Activated CD8-positive, alpha-beta T cell treated with anti-CD3 and anti-CD28 coated beads, Interleukin-2, amount 10 ng/mL, durations not matched to agents 7 days and 5 days (primary cell): ENCODE results near the gene GLMP. TPM values are rescaled to one million over a fixed set of nuclear protein-coding genes. Genes with fewer than 3 reads are reported as not detected.
A peak's percentile ranks its signal among the peaks of the same experiment; 100 is the strongest.
"Not testable (repeated sequence)": the region's sequence is repeated elsewhere in the genome, so short reads cannot be mapped to it uniquely, and the experiment has no call there.

Experiments used
- ATAC-seq: fragments of 150-1000 bp; cut with Tn5 transposase; one replicate; pipeline ENCODE4 v1.10.0; 2021; ENCODE audit warnings: moderate library complexity
- CTCF ChIA-PET: fragments of 350-600 bp; sonication (Branson Sonifier 250); formaldehyde crosslinking; loops from one replicate; lab custom pipeline; 2021; ENCODE audit warnings: antibody characterized with exemption; lab: Charles Lee
- POLR2A ChIA-PET: fragments of 350-600 bp; sonication (Branson Sonifier 250); formaldehyde crosslinking; loops from one replicate; lab custom pipeline; 2021; ENCODE audit warnings: antibody characterized with exemption; lab: Charles Lee
- DNase-seq: peaks from one replicate; pipeline ENCODE4 v3.0.0-alpha.2; 2020
- H3K27ac Mint-ChIP-seq: one replicate; pipeline ENCODE4 v1.8.0; 2021; ENCODE audit warnings: mild to moderate bottlenecking, mixed read lengths
- H3K27me3 Mint-ChIP-seq: one replicate; pipeline ENCODE4 v1.8.0; 2021; ENCODE audit warnings: low read depth, mixed read lengths
- H3K36me3 Mint-ChIP-seq: one replicate; pipeline ENCODE4 v1.8.0; 2021; ENCODE audit warnings: low read depth, mixed read lengths
- H3K4me1 Mint-ChIP-seq: one replicate; pipeline ENCODE4 v1.8.0; 2021; ENCODE audit warnings: low read depth, mixed read lengths
- H3K4me3 Mint-ChIP-seq: one replicate; pipeline ENCODE4 v1.8.0; 2021; ENCODE audit warnings: mild to moderate bottlenecking, mixed read lengths
- H3K9me3 Mint-ChIP-seq: one replicate; pipeline ENCODE4 v1.8.0; 2022; ENCODE audit warnings: mixed read lengths; ENCODE audit not compliant: insufficient read depth
- total RNA-seq, 2 experiments: library from RNA; stranded (reverse); gene quantifications; one replicate each; pipeline ENCODE4 v1.2.3, GENCODE V29; 2021

Gene GLMP, protein sequence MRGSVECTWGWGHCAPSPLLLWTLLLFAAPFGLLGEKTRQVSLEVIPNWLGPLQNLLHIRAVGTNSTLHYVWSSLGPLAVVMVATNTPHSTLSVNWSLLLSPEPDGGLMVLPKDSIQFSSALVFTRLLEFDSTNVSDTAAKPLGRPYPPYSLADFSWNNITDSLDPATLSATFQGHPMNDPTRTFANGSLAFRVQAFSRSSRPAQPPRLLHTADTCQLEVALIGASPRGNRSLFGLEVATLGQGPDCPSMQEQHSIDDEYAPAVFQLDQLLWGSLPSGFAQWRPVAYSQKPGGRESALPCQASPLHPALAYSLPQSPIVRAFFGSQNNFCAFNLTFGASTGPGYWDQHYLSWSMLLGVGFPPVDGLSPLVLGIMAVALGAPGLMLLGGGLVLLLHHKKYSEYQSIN
- total RNA-seq: 10 to 100 TPM; 27.7 to 29.8 TPM

DNA sequence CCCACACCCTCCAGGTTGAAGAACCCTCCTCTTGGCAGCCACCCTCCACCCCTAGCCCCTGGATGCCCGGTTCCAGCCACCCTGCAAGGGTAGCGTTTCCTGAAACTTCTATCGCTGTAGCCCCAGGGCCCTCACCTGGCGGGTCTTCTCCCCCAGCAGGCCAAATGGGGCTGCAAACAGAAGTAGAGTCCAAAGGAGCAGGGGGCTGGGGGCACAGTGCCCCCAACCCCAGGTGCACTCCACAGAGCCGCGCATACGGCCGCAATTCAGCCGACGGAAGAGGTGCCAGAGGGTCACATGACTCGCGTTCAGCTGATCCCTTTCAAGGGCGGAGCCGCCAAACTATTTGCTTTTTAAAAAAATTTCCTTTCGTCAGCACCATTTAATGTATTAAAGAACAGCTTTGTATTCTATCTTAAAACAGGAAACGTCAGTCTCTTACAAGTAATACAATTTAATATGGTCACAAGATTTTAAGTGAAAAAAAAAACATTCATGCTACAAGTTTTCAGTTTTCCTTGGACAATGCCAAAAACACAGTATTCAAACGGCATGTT is at the start of gene GLMP:
GLMP (minus strand) TSS at position 289 of the 557 bp plus-strand sequence; CDS start at position 255, 34 bp downstream.
- peaks cover 3% of the 10 kb centered on the region for H3K36me3 Mint-ChIP-seq
- H3K27me3 Mint-ChIP-seq: no peaks in the 10 kb centered on the region
- peak within 1 kb of the TSS; percentile 91 for H3K4me3 Mint-ChIP-seq
- DNase-seq (peak; percentile 79), ATAC-seq (peak; percentile 90)
- H3K9me3 Mint-ChIP-seq: no peaks in the 10 kb centered on the region
- peak within 1 kb of the TSS; percentile 83 for H3K27ac Mint-ChIP-seq
- POLR2A ChIA-PET: interaction anchor here (0.6 to 3.3 kb wide), 3 partner anchors 9 to 23 kb away, joined by 3 to 25 read pairs (median 3); partner anchors contain the start of genes SMG5 and TMEM79
- peaks cover 19% of the 10 kb centered on the region for H3K4me1 Mint-ChIP-seq
- CTCF ChIA-PET: interaction anchor here (1.1 to 1.2 kb wide), 2 partner anchors 11 to 150 kb away, joined by 3 to 4 read pairs; partner anchors contain the start of gene TMEM79

DNA sequence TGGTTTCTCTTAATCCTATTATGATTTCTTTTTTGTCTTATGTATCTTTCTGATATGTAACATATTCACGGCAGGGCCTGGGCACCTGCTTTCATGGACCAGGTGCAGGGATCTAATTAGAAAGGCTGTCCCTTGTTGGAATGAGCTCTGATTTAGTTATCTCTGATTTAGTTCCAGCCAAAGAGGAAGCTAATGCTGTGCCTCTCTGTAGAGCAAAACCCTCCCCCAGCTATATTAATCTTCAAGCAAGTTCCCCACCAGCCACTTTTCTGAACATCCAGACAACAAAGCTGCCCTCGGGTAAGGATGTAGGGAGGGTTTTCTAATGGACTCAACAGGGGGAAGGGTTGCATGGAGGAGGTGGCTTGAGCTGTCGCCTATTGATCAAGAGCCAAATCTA is 48.9 kb upstream of the GLMP start:
- H3K27me3 Mint-ChIP-seq: peaks cover 25% of the 10 kb centered on the region
- ChIA-PET POLR2A (no interaction called here), CTCF (interaction anchor here (0.7 to 2.2 kb wide), 6 partner anchors 9 to 237 kb away, joined by 3 to 15 read pairs (median 4); no protein-coding TSS in a partner anchor)
- no peak overlapping the region for H3K4me3 Mint-ChIP-seq
- no peak for ATAC-seq
- DNase-seq: no peak
- H3K36me3 Mint-ChIP-seq: no peaks in the 10 kb centered on the region
- H3K9me3 Mint-ChIP-seq: no peaks in the 10 kb centered on the region
- H3K27ac Mint-ChIP-seq: no peak overlapping the region
- H3K4me1 Mint-ChIP-seq: peaks cover under 1% of the 10 kb centered on the region

DNA sequence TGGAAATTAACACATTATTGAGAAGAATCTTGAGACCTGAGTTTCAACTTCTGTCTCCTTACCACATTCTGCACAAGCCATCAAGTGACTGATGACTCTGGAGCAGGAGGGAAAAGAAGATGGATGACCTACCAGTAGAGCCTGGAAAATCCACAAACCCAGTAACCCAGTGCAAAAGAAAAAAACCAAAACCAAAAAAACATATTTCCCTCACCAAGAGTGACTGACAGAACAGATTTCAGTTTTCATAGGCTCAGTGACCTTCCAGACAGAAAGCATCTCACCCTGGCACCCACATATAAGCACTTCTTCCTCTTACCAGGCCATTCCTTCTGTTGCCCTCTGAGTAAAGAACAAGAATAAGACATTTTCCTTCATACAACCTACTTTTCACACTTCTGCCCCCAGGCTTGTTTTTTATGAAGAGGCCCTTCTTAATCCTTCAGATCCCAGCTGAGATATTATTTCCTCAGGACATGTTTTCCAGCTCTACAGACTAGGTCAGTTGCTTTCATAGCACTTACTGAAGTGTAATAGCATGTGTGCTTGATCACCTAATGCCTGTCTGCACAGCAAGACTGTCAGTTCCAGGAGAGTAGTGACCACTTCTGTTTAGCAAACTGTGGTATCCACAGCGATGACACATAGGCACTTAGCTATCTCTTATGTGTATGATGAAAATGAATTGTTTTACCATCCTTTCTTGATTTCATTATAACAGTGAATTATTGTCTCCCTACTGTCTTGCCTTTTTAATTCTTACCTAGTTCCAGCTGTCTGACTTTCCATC is 46.9 kb upstream of the GLMP start:
- CTCF ChIA-PET: interaction anchor here (0.8 to 1.5 kb wide), 5 partner anchors 14 to 269 kb away, joined by 3 to 6 read pairs (median 4); no protein-coding TSS in a partner anchor

DNA sequence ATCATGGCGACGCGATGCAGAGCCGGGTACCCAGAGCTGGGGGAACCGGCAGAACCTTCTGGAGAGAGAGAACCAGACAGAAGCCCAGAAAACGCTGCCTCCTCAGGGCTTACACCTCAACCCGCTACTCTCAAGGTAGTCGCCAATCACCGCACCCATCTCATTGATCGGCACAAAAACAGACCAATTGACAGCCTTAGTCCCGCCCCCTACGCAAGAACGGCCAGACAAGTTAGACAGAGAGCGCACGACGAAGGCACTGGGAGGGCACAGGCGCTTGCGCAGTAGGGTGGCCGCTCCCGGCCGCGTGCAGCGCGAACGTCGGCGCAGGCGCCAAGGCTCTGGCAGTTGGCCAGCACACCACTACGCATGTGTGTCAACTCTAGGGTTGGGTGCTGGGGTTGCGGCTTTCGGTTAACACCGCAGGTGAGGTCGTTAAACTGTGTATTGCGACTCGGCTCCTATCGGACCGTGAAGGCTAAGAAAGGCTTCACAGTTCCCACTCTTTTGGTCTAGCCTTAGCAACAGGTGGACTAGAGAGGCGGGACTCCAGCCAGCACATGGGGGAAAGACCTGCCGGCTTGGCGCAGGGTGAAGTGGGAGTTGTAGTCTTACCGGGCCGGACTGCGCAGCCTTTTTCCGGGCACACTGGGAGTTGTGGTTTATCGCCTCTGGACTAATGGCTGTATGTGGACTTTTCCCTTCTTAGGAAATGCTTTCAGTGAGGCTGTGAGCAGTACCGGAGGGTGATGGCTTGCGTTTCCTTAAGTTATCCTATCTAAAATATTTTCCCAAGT is 42.9 kb upstream of the GLMP start, which contains the start of the genes CCT3 and TSACC:
CCT3 (minus strand) TSS at position 113 of the 797 bp plus-strand sequence; CDS start at position 5, 108 bp downstream.
TSACC (plus strand) TSS at position 347 of the 797 bp plus-strand sequence. CDS start 1,232 bp downstream, outside the sequence.
- Mint-ChIP-seq H3K9me3 (no peaks in the 10 kb centered on the region), H3K27me3 (peaks cover 2% of the 10 kb centered on the region), H3K27ac (peak within 1 kb of the TSS; percentile 99), H3K4me1 (peaks cover 39% of the 10 kb centered on the region), H3K4me3 (peak within 1 kb of the TSS; percentile 97), H3K36me3 (peaks cover 39% of the 10 kb centered on the region)
- ATAC-seq (peak; percentile 96), DNase-seq (peak; percentile 99)
- ChIA-PET CTCF (interaction anchor here (0.9 to 4.0 kb wide), 4 partner anchors 18 to 142 kb away, joined by 3 to 21 read pairs (median 6); no protein-coding TSS in a partner anchor), POLR2A (interaction anchor here (0.7 to 2.1 kb wide), 3 partner anchors 54 to 286 kb away, joined by 3 to 9 read pairs (median 3); partner anchors contain the start of genes SMG5 and TMEM79)

More for the DNA sequence above, 46.9 kb upstream of the GLMP start:
- Mint-ChIP-seq H3K27ac (no peak overlapping the region), H3K9me3 (no peaks in the 10 kb centered on the region), H3K4me3 (no peak overlapping the region), H3K36me3 (peaks cover 7% of the 10 kb centered on the region), H3K4me1 (peaks cover 12% of the 10 kb centered on the region), H3K27me3 (peaks cover 16% of the 10 kb centered on the region)
- DNase-seq (no peak), ATAC-seq (no peak)
- POLR2A ChIA-PET: interaction anchor here (0.5 kb wide), 1 partner anchor 483 kb away, joined by 3 read pairs; the partner anchor contains the start of gene SYT11

DNA sequence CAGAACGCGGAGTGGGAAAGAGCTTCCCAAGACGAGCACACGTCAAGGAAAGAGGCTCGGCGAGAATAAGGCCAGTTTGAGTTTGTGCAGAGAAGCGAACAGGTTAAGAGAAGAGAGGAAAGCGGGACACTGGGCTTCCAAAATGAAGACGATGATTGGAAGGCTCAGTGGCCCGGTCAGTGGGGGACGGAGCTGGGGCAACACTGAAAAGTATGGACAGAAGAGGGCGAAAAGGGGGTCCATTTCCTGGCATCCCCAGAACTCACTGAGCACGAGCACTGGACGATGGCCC is 42.4 kb upstream of the GLMP start:
- H3K27ac Mint-ChIP-seq: peak overlapping the region; percentile 99
- POLR2A ChIA-PET: interaction anchor here (0.7 to 2.1 kb wide), 3 partner anchors 54 to 286 kb away, joined by 3 to 9 read pairs (median 3); partner anchors contain the start of genes SMG5 and TMEM79
- ATAC-seq (no peak), DNase-seq (no peak)
- no peaks in the 10 kb centered on the region for H3K27me3 Mint-ChIP-seq
- H3K36me3 Mint-ChIP-seq: peaks cover 41% of the 10 kb centered on the region
- H3K9me3 Mint-ChIP-seq: no peaks in the 10 kb centered on the region
- H3K4me1 Mint-ChIP-seq: peaks cover 39% of the 10 kb centered on the region
- CTCF ChIA-PET: interaction anchor here (0.9 to 4.0 kb wide), 4 partner anchors 18 to 143 kb away, joined by 3 to 21 read pairs (median 6); no protein-coding TSS in a partner anchor
- H3K4me3 Mint-ChIP-seq: peak overlapping the region; percentile 97

DNA sequence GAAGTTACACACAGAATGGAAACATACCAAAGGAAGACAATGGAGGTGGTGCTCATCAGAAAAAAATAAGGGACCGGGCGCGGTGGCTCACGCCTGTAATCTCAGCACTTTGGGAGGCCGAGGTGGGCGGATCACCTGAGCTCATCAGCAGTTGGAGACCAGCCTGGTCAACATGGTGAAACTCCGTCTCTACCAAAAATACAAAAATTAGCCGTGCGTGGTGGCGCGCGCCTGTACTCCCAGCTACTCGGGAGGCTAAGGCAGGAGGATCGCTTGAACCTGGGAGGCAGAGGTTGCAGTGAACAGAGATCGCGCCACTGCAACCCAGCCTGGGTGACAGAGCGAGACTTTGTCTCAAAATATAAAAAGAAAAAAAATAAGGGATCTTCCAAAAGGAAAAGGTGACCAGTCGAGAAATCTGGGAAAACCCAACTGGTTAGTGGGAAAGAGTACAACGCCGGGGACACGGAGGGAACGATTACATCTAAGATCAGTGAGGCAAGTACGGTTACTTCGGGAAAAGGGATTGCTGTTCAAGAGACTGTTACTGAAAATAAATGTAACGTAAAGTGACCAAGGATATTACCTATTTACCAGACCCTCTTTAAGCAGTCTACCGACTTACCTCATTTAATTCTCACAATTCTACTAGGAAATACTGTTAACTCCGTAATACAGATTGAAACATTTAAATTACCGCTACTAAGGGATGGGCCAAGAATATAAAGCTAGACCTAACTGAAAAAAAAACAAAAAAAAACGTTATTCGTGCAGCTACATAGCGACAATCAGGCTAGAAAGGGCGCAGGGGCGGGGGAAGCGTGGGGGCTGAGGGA is 41.8 kb upstream of the GLMP start:
- Mint-ChIP-seq H3K4me1 (peaks cover 39% of the 10 kb centered on the region), H3K27me3 (no peaks in the 10 kb centered on the region), H3K9me3 (no peaks in the 10 kb centered on the region), H3K4me3 (peak overlapping the region; percentile 97), H3K27ac (peak overlapping the region; percentile 99), H3K36me3 (peaks cover 47% of the 10 kb centered on the region)
- ATAC-seq: no peak
- ChIA-PET CTCF (interaction anchor here (0.8 to 4.0 kb wide), 12 partner anchors 10 to 359 kb away, joined by 3 to 21 read pairs (median 4); partner anchors contain the start of genes ARHGEF2 and TMEM79), POLR2A (interaction anchor here (0.7 to 2.1 kb wide), 4 partner anchors 53 to 285 kb away, joined by 3 to 9 read pairs (median 3); partner anchors contain the start of genes SMG5 and TMEM79)
- DNase-seq: no peak

DNA sequence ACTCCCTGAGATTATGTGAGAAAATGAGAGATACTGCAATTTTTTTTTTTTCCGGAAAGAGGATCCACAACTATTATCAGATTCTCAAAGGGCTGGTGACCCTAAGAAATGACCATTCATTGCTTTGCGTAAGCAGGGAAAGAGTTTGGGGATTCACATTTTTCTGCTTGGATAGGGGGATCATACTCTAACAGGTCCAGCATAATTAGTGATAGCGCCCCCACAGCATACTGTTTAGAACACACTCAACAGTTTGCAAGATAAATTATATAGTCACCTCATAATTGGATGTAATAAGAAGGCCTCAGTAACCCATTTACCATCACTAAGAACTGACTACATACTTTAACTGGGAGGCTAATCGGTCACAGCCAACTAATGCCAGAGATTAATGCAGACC is 40.8 kb upstream of the GLMP start:
- no peak for ATAC-seq
- peaks cover 39% of the 10 kb centered on the region for H3K4me1 Mint-ChIP-seq
- H3K27me3 Mint-ChIP-seq: no peaks in the 10 kb centered on the region
- ChIA-PET POLR2A (interaction anchor here (0.9 to 2.1 kb wide), 2 partner anchors 54 to 138 kb away, joined by 3 to 9 read pairs; partner anchors contain the start of gene SMG5), CTCF (interaction anchor here (0.7 to 4.0 kb wide), 12 partner anchors 9 to 358 kb away, joined by 3 to 21 read pairs (median 3); partner anchors contain the start of genes ARHGEF2, PMF1 and TMEM79)
- DNase-seq: peak; percentile 25
- H3K4me3 Mint-ChIP-seq: peak overlapping the region; percentile 97
- H3K36me3 Mint-ChIP-seq: peaks cover 50% of the 10 kb centered on the region
- H3K9me3 Mint-ChIP-seq: no peaks in the 10 kb centered on the region
- H3K27ac Mint-ChIP-seq: peak overlapping the region; percentile 60

DNA sequence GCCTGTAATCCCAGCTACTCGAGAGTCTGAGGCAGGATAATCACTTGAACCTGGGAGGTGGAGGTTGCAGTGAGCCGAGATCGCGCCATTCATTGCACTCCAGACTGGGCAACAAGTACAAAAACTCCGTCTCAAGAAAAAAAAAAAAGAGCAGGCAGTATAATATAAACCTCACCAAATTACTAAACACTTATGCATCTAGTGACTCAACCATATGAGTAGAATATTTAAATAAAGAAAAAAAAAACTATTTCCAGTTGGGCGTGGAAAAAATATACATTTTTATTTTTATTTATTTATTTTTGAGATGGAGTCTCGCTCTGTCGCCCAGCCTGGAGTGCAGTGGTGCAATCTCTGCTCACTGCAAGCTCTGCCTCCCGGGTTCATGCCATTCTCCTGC is 27.7 kb upstream of the GLMP start:
- H3K27ac Mint-ChIP-seq, DNase-seq, H3K27me3 Mint-ChIP-seq, H3K4me1 Mint-ChIP-seq, H3K4me3 Mint-ChIP-seq, CTCF ChIA-PET, ATAC-seq, H3K9me3 Mint-ChIP-seq: not testable (repeated sequence)
- POLR2A ChIA-PET: interaction anchor here (0.7 kb wide), 1 partner anchor 66 kb away, joined by 3 read pairs; no protein-coding TSS in a partner anchor
- H3K36me3 Mint-ChIP-seq: peaks cover 52% of the 10 kb centered on the region

DNA sequence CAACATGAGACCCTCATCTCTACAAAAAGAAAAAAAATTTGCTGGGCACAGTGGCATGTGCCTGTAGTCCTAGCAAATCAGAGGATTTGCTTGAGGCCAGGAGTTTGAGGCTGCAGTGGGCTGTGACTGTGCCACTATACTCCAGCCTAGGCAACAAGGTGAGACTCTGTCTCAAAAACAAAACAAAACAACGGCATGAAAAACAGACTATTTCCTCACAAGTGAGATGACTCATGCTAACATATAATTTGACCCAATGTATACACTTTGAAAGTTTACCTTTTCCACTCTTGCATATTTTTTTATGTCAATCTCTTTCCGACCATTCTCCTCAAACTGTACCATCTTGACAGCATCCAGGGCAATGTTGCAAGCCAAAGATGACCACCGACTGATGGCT is 25.1 kb upstream of the GLMP start:
- H3K4me1 Mint-ChIP-seq: no peaks in the 10 kb centered on the region
- POLR2A ChIA-PET: interaction anchor here (1.0 kb wide), 1 partner anchor 38 kb away, joined by 3 read pairs; the partner anchor contains the start of gene SMG5
- peaks cover 60% of the 10 kb centered on the region for H3K36me3 Mint-ChIP-seq
- CTCF ChIA-PET: interaction anchor here (1.0 to 2.6 kb wide), 12 partner anchors 16 to 408 kb away, joined by 3 to 21 read pairs (median 6); partner anchors contain the start of genes CCT3, SMG5 and TSACC
- H3K27me3 Mint-ChIP-seq: no peaks in the 10 kb centered on the region
- no peak overlapping the region for H3K4me3 Mint-ChIP-seq
- no peaks in the 10 kb centered on the region for H3K9me3 Mint-ChIP-seq
- no peak overlapping the region for H3K27ac Mint-ChIP-seq
- ATAC-seq: no peak
- no peak for DNase-seq
